H1 (cell line): Measurements from ENCODE around the gene VPS72. TPM values are rescaled to one million over a fixed set of nuclear protein-coding genes. Genes with fewer than 3 reads are reported as not detected.

Source experiments
- CTCF ChIA-PET: fragments of 300-600 bp; sonication (Branson Sonifier 250); formaldehyde crosslinking; loops from one replicate; lab custom pipeline; 2021; ENCODE audit not compliant: partially characterized antibody; lab: Charles Lee
- POLR2A ChIA-PET: fragments of 300-600 bp; sonication (Branson Sonifier 250); formaldehyde crosslinking; loops from one replicate; lab custom pipeline; 2021; ENCODE audit warnings: inconsistent platforms; ENCODE audit not compliant: partially characterized antibody; lab: Charles Lee
- DNase-seq, 2 experiments: peaks; one replicate each; pipeline versions ENCODE4 v3.0.0 to v3.0.0-alpha.2; 2010 to 2022; ENCODE audit warnings: low spot score in 2 of 2, low read depth in 1 of 2, mixed read lengths in 1 of 2
- FAIRE-seq: peaks from 2 replicates; lab custom pipeline; 2011; peaks lifted over from hg19 to GRCh38; lab: Jason Lieb, UNC
- H2AFZ ChIP-seq: 2 replicates; pipeline ENCODE4 v1.8.1; 2012; ENCODE audit warnings: low read length, inconsistent platforms
- H2AK5ac ChIP-seq: 2 replicates; pipeline ENCODE4 v1.6.1; 2013; ENCODE audit warnings: low read depth, low read length
- H2BK120ac ChIP-seq: replicated peaks from 2 replicates; pipeline ENCODE3; 2013; ENCODE audit warnings: low read depth, low read length, inconsistent platforms
- H2BK12ac ChIP-seq: 2 replicates; pipeline ENCODE4 v1.6.1; 2013; ENCODE audit warnings: low read depth, low read length
- H2BK15ac ChIP-seq: 2 replicates; pipeline ENCODE4 v1.6.1; 2013; ENCODE audit warnings: low read length
- H2BK20ac ChIP-seq: 2 replicates; pipeline ENCODE4 v1.6.1; 2013; ENCODE audit warnings: low read length
- H2BK5ac ChIP-seq: 2 replicates; pipeline ENCODE4 v1.6.1; 2013; ENCODE audit warnings: low read depth, low read length
- H3K14ac ChIP-seq: 2 replicates; pipeline ENCODE4 v1.6.1; 2013; ENCODE audit warnings: inconsistent platforms; ENCODE audit not compliant: insufficient read length
- H3K18ac ChIP-seq: 2 replicates; pipeline ENCODE4 v1.6.1; 2013; ENCODE audit warnings: low read length; ENCODE audit errors: extremely low read depth
- H3K23ac ChIP-seq: 2 replicates; pipeline ENCODE4 v1.6.1; 2013; ENCODE audit warnings: inconsistent platforms; ENCODE audit not compliant: insufficient read length
- H3K23me2 ChIP-seq: 2 replicates; pipeline ENCODE4 v1.6.1; 2013; ENCODE audit warnings: low read depth, low read length
- H3K27ac ChIP-seq: 2 replicates; pipeline ENCODE4 v1.6.1; 2011; ENCODE audit warnings: low read depth, low read length, inconsistent platforms
- H3K27me3 ChIP-seq, 4 experiments: replicated peaks in 1 of 4; 1 replicate in 1 of 4; 2 replicates in 3 of 4; pipeline versions ENCODE4 v1.6.1 to v1.8.1; 2011 to 2013; ENCODE audit warnings: low read length in 3 of 4, mild to moderate bottlenecking in 3 of 4, inconsistent platforms in 2 of 4, mixed read lengths in 2 of 4, moderate library complexity in 1 of 4; ENCODE audit not compliant: control insufficient read depth in 3 of 4, insufficient read depth in 3 of 4; ENCODE audit errors: extremely low read depth in 1 of 4
- H3K36me3 ChIP-seq, 4 experiments: 2 replicates each; pipeline versions ENCODE4 v1.6.1 to v1.8.1; 2011 to 2013; ENCODE audit warnings: mild to moderate bottlenecking in 4 of 4, low read length in 3 of 4, moderate library complexity in 2 of 4, control low read depth in 1 of 4, inconsistent platforms in 1 of 4; ENCODE audit not compliant: insufficient read depth in 4 of 4, control insufficient read depth in 2 of 4
- H3K4ac ChIP-seq: replicated peaks from 2 replicates; pipeline ENCODE3; 2013; ENCODE audit warnings: low read length, low read depth, mixed read lengths, inconsistent platforms; ENCODE audit not compliant: insufficient read length
- H3K4me1 ChIP-seq, 4 experiments: replicated peaks in 1 of 4; 1 replicate in 1 of 4; 2 replicates in 3 of 4; pipeline versions ENCODE4 v1.6.1 to v1.8.1; 2011 to 2013; ENCODE audit warnings: low read length in 3 of 4, inconsistent platforms in 2 of 4, mixed read lengths in 1 of 4; ENCODE audit not compliant: insufficient read depth in 4 of 4, control insufficient read depth in 3 of 4
- H3K4me2 ChIP-seq, 2 experiments: 2 replicates each; pipeline versions ENCODE4 v1.6.1 to v1.8.1; 2011 to 2013; ENCODE audit warnings: low read depth in 2 of 2, low read length in 2 of 2, control low read depth in 1 of 2, inconsistent platforms in 1 of 2, mild to moderate bottlenecking in 1 of 2; ENCODE audit not compliant: insufficient read depth in 1 of 2
- H3K4me3 ChIP-seq, 4 experiments: fragments of 200-600, 300-600 bp in 1 of 4; sonication (generic), shearing (Covaris generic), sonication (Bioruptor Twin) in 1 of 4; 2 replicates each; pipeline versions ENCODE4 v1.5.1 to v1.8.1; 2011 to 2016; ENCODE audit warnings: low read length in 4 of 4, low read depth in 3 of 4, control low read depth in 2 of 4, inconsistent platforms in 2 of 4, mild to moderate bottlenecking in 2 of 4, mixed read lengths in 1 of 4, moderate library complexity in 1 of 4; ENCODE audit not compliant: insufficient read depth in 2 of 4; ENCODE audit errors: extremely low read depth in 1 of 4
- H3K56ac ChIP-seq: replicated peaks from 2 replicates; pipeline ENCODE3; 2013; ENCODE audit warnings: low read depth, mild to moderate bottlenecking, mixed read lengths, low read length, inconsistent platforms; ENCODE audit not compliant: insufficient read length
- H3K79me1 ChIP-seq: 2 replicates; pipeline ENCODE4 v1.6.1; 2013; ENCODE audit warnings: low read depth, low read length, control low read depth
- H3K79me2 ChIP-seq, 2 experiments: 2 replicates each; pipeline versions ENCODE4 v1.6.1 to v1.8.1; 2012 to 2013; ENCODE audit warnings: low read length in 2 of 2, mild to moderate bottlenecking in 2 of 2, inconsistent platforms in 1 of 2; ENCODE audit not compliant: insufficient read depth in 2 of 2, control insufficient read depth in 1 of 2
- H3K9ac ChIP-seq, 4 experiments: replicated peaks in 1 of 4; 1 replicate in 1 of 4; 2 replicates in 3 of 4; pipeline versions ENCODE4 v1.6.1 to v1.8.1; 2011 to 2013; ENCODE audit warnings: low read depth in 3 of 4, low read length in 3 of 4, control low read depth in 2 of 4, mild to moderate bottlenecking in 2 of 4, moderate library complexity in 2 of 4, inconsistent platforms in 1 of 4; ENCODE audit errors: extremely low read depth in 1 of 4
- H3K9me3 ChIP-seq, 2 experiments: 2 replicates each; pipeline versions ENCODE4 v1.6.1 to v1.8.1; 2012 to 2013; ENCODE audit warnings: mild to moderate bottlenecking in 2 of 2, moderate library complexity in 2 of 2, control low read depth in 1 of 2, inconsistent platforms in 1 of 2, low read depth in 1 of 2, low read length in 1 of 2, mixed read lengths in 1 of 2; ENCODE audit not compliant: insufficient read depth in 2 of 2
- H4K20me1 ChIP-seq, 2 experiments: replicated peaks in 1 of 2; 2 replicates each; pipeline versions ENCODE3 to v1.8.1; 2011 to 2013; ENCODE audit warnings: inconsistent platforms in 2 of 2, low read length in 2 of 2, mild to moderate bottlenecking in 1 of 2; ENCODE audit not compliant: insufficient read depth in 2 of 2, control insufficient read depth in 1 of 2
- H4K5ac ChIP-seq: 2 replicates; pipeline ENCODE4 v1.6.1; 2013; ENCODE audit warnings: low read length, low read depth, mixed read lengths, inconsistent platforms; ENCODE audit not compliant: insufficient read length
- H4K8ac ChIP-seq: 2 replicates; pipeline ENCODE4 v1.8.0; 2013; ENCODE audit warnings: mild to moderate bottlenecking, moderate library complexity, low read length, inconsistent platforms; ENCODE audit not compliant: insufficient read depth; ENCODE audit errors: extremely low read depth
- H4K91ac ChIP-seq: replicated peaks from 2 replicates; pipeline ENCODE3; 2013; ENCODE audit warnings: low read length, mixed read lengths, inconsistent platforms; ENCODE audit not compliant: insufficient read length
- CBX8 ChIP-seq: fragments of 300-800, 300-1000 bp; sonication (generic); IDR thresholded peaks from 2 replicates; pipeline ENCODE4 v1.7.1; 2016; ENCODE audit warnings: low read depth, low read length, borderline replicate concordance
- CREB1 ChIP-seq: IDR thresholded peaks from 2 replicates; pipeline ENCODE4 v1.6.1; 2012; ENCODE audit warnings: inconsistent platforms
- KDM1A ChIP-seq: fragments of 200-600, 300-600 bp; sonication (generic); IDR thresholded peaks from 2 replicates; pipeline ENCODE4 v1.7.1; 2016; ENCODE audit warnings: mild to moderate bottlenecking, low read length, borderline replicate concordance
- KDM5A ChIP-seq: fragments of 200-600 bp; IDR thresholded peaks from 2 replicates; pipeline ENCODE4 v1.7.1; 2012; ENCODE audit warnings: mild to moderate bottlenecking, low read length, inconsistent platforms, mixed read lengths
- PHF8 ChIP-seq: fragments of 200-600 bp; sonication (generic); conservative IDR thresholded peaks from 2 replicates; pipeline ENCODE4 v1.7.1; 2012; ENCODE audit warnings: low read depth, mild to moderate bottlenecking, inconsistent platforms, low read length, moderate library complexity
- SRF ChIP-seq: IDR thresholded peaks from 2 replicates; pipeline ENCODE4 v1.6.1; 2011; ENCODE audit warnings: mild to moderate bottlenecking, low read depth, low read length, moderate library complexity
- TCF12 ChIP-seq: IDR thresholded peaks from 2 replicates; pipeline ENCODE4 v1.6.1; 2011; ENCODE audit warnings: low read depth, mild to moderate bottlenecking, low read length
- WGBS, 2 experiments: shearing (Covaris generic) in 1 of 2; methylation state at CpG; one replicate each; pipeline versions ENCODE4 v1.1.6 to v1.1.7; 2013 to 2015; ENCODE audit warnings: low lambda C conversion rate in 2 of 2, mixed read lengths in 2 of 2, inconsistent platforms in 1 of 2, low coverage in 1 of 2, missing lambda C conversion rate in 1 of 2; ENCODE audit not compliant: insufficient replicate concordance in 2 of 2, insufficient coverage in 1 of 2, insufficient read length in 1 of 2; ENCODE audit errors: extremely low coverage in 1 of 2, missing lambda C conversion rate in 1 of 2; 5-methylcytosine and 5-hydroxymethylcytosine counted together
- polyA plus RNA-seq, 7 experiments: library from polyadenylated mRNA; depleted of rRNA in 3 of 7; stranded (reverse) in 5 of 7; unstranded in 2 of 7; fragments of >200 nt in 5 of 7; fragments of 200-250 nt in 2 of 7; gene quantifications; 1 replicate in 5 of 7; 2 replicates in 1 of 7; 4 replicates in 1 of 7; pipeline versions ENCODE4 v1.2.1 to v1.2.3, GENCODE V29; 2011 to 2013; ENCODE audit warnings: missing spikeins in 2 of 7, mixed read lengths in 2 of 7
- total RNA-seq: library from RNA; stranded (reverse); fragmentation: NEBNext Ultra II Directional; extraction: Animal tissue kit (Norgen Biotek cat#: 25700); gene quantifications from 2 replicates; pipeline ENCODE4 v1.2.1, GENCODE V29; 2021
- TF ChIP-seq, protein P1 (sequence below): IDR thresholded peaks from 2 replicates; pipeline ENCODE4 v1.6.1; 2011; ENCODE audit warnings: low read length, improper control_type of control experiment
- TF ChIP-seq, protein P2 (sequence below): IDR thresholded peaks from 2 replicates; pipeline ENCODE4 v1.6.1; 2012; ENCODE audit warnings: inconsistent platforms

VPS72 gene
- total and polyA plus RNA-seq, 2 of the 8 experiments (the other 6 are each of a cell fraction or from before 2014, with no cell fraction given) = 86.6 to 121 TPM

DNA sequence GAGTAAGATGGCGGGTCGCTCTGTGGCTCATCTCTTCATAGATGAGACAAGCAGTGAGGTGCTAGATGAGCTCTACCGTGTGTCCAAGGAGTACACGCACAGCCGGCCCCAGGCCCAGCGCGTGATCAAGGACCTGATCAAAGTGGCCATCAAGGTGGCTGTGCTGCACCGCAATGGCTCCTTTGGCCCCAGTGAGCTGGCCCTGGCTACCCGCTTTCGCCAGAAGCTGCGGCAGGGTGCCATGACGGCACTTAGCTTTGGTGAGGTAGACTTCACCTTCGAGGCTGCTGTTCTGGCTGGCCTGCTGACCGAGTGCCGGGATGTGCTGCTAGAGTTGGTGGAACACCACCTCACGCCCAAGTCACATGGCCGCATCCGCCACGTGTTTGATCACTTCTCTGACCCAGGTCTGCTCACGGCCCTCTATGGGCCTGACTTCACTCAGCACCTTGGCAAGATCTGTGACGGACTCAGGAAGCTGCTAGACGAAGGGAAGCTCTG, 31.2 kb downstream of the VPS72 start:
- Histone ChIP-seq H3K14ac (no peak overlapping the region), H3K23ac (no peak overlapping the region), H3K4me2 (no peak overlapping the region), H3K36me3 (peaks cover 0 to 18% (median 6%) of the 10 kb centered on the region in 4 experiments; a peak in 4 of 8 replicates), H3K9ac (no peak overlapping the region), H4K5ac (no peak overlapping the region), H3K4ac (no peak overlapping the region), H3K9me3 (no peaks in the 10 kb centered on the region), H3K27me3 (no peaks in the 10 kb centered on the region), H3K79me1 (no peaks in the 10 kb centered on the region), H2BK20ac (no peak overlapping the region), H2AK5ac (no peak overlapping the region), H3K79me2 (no peaks in the 10 kb centered on the region), H2AFZ (no peak overlapping the region), H3K56ac (no peak overlapping the region), H3K27ac (no peak overlapping the region), H4K20me1 (no peaks in the 10 kb centered on the region), H2BK5ac (no peak overlapping the region; the same call in 1 of the 2 replicates), H4K8ac (no peak overlapping the region; the same call in 1 of the 2 replicates), H3K4me3 (no peak overlapping the region), H3K23me2 (no peaks in the 10 kb centered on the region), H4K91ac (no peak overlapping the region), H3K18ac (no peak overlapping the region), H2BK15ac (no peak overlapping the region), H3K4me1 (no peaks in the 10 kb centered on the region), H2BK120ac (no peak overlapping the region), H2BK12ac (no peak overlapping the region)
- CTCF ChIA-PET = interaction anchor here (0.5 to 11.8 kb wide), 11 partner anchors 10 to 201 kb away, joined by 3 to 285 read pairs (median 5); partner anchors contain the start of genes C1orf56, GABPB2 and TMOD4
- 93% methylated on average over 22 of the region's 22 CpGs; no CpG with 5 or more reads in 1 of the 2 experiments for WGBS, 2 experiments
- FAIRE-seq (no peak), DNase-seq (no peak)
- POLR2A ChIA-PET = interaction anchor here (0.9 to 1.6 kb wide), 3 partner anchors 9 to 111 kb away, joined by 3 to 5 read pairs (median 4); partner anchors contain the start of gene C1orf56
- TF ChIP-seq KDM1A (no peak), SRF (no peak), PHF8 (no peak), TCF12 (no peak), CBX8 (no peak), KDM5A (no peak), CREB1 (no peak)
- TF ChIP-seq, protein P1, sequence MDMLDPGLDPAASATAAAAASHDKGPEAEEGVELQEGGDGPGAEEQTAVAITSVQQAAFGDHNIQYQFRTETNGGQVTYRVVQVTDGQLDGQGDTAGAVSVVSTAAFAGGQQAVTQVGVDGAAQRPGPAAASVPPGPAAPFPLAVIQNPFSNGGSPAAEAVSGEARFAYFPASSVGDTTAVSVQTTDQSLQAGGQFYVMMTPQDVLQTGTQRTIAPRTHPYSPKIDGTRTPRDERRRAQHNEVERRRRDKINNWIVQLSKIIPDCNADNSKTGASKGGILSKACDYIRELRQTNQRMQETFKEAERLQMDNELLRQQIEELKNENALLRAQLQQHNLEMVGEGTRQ = no peak
- TF ChIP-seq, protein P2, sequence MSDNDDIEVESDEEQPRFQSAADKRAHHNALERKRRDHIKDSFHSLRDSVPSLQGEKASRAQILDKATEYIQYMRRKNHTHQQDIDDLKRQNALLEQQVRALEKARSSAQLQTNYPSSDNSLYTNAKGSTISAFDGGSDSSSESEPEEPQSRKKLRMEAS = 0 out of 2 replicates have a peak, but pooled peaks have one; percentile 30
- TF ChIP-seq, all 59 proteins: peak for 1
